ENCODE results near the gene PPP1CA.
A peak's percentile ranks its signal among the peaks of the same experiment; 100 is the strongest.
"Not testable (repeated sequence)": the region's sequence is repeated elsewhere in the genome, so short reads cannot be mapped to it uniquely, and the experiment has no call there.

The PPP1CA gene

GRCh38 chr11:67434395-67434881 lies 32.8 kb upstream of the PPP1CA start:
- no peak for DNase-seq (ENCODE audit: low spot score)

GRCh38 chr11:67433536-67434394 lies 32.1 kb upstream of the PPP1CA start:
- DNase-seq (ENCODE audit: low spot score) = no peak

- DNase-seq (ENCODE audit: low spot score) = no peak
Measured at GRCh38 chr11:67432655-67433349, 31.1 kb upstream of the PPP1CA start.

- no peak for DNase-seq (ENCODE audit: low spot score)
Measured at GRCh38 chr11:67431346-67432249, 29.9 kb upstream of the PPP1CA start.

GRCh38 chr11:67429722-67430121 lies 28.1 kb upstream of the PPP1CA start:
- DNase-seq (ENCODE audit: low spot score) = no peak

GRCh38 chr11:67429038-67429668 lies 27.5 kb upstream of the PPP1CA start:
- DNase-seq (ENCODE audit: low spot score) = no peak

- peak; percentile 96 for DNase-seq (ENCODE audit: low spot score)
Measured at GRCh38 chr11:67428052-67429001, 26.7 kb upstream of the PPP1CA start, which contains the start of gene RPS6KB2. RPS6KB2 (plus strand) TSS chr11:67428494; CDS start chr11:67428546, 52 bp downstream.

- not testable (repeated sequence) for DNase-seq (ENCODE audit: low spot score)
Measured at GRCh38 chr11:67427364-67427859, 25.8 kb upstream of the PPP1CA start.

GRCh38 chr11:67423891-67424613 lies 22.4 kb upstream of the PPP1CA start:
- no peak for DNase-seq (ENCODE audit: low spot score)

- no peak for DNase-seq (ENCODE audit: low spot score)
Measured at GRCh38 chr11:67423466-67423865, 21.8 kb upstream of the PPP1CA start.

GRCh38 chr11:67422891-67423290 lies 21.2 kb upstream of the PPP1CA start:
- DNase-seq (ENCODE audit: low spot score) = peak; percentile 61

GRCh38 chr11:67421430-67422031 lies 19.9 kb upstream of the PPP1CA start:
- DNase-seq (ENCODE audit: low spot score) = no peak

GRCh38 chr11:67420646-67421429 lies 19.2 kb upstream of the PPP1CA start:
- peak; percentile 95 for DNase-seq (ENCODE audit: low spot score)

GRCh38 chr11:67420147-67420645 lies 18.5 kb upstream of the PPP1CA start:
- no peak for DNase-seq (ENCODE audit: low spot score)

GRCh38 chr11:67419325-67420049 lies 17.8 kb upstream of the PPP1CA start:
- no peak for DNase-seq (ENCODE audit: low spot score)

GRCh38 chr11:67418476-67419281 lies 17.0 kb upstream of the PPP1CA start:
- no peak for DNase-seq (ENCODE audit: low spot score)
